ENCODE data around the gene CAVIN2. TPM values are rescaled to one million over a fixed set of nuclear protein-coding genes. Genes with fewer than 3 reads are reported as not detected.

Gene CAVIN2
- total RNA-seq, 2 donors from 2014 or later = not detected

GRCh38 chr2:191840921-191841320 is 6.0 kb downstream of the CAVIN2 start:
- no peak for DNase-seq (ENCODE audit: low spot score)
- Mint-ChIP-seq H3K4me3 (no peak overlapping the region), H3K27ac (no peak overlapping the region), H3K36me3 (no peaks in the 10 kb centered on the region), H3K4me1 (ENCODE audit: low read depth in 2 of 2) (peaks cover 10 to 14% of the 10 kb centered on the region in 2 donors), H3K27me3 (peaks cover 6 to 32% of the 10 kb centered on the region in 2 donors), H3K9me3 (no peaks in the 10 kb centered on the region)
- no peak for ATAC-seq

DNA sequence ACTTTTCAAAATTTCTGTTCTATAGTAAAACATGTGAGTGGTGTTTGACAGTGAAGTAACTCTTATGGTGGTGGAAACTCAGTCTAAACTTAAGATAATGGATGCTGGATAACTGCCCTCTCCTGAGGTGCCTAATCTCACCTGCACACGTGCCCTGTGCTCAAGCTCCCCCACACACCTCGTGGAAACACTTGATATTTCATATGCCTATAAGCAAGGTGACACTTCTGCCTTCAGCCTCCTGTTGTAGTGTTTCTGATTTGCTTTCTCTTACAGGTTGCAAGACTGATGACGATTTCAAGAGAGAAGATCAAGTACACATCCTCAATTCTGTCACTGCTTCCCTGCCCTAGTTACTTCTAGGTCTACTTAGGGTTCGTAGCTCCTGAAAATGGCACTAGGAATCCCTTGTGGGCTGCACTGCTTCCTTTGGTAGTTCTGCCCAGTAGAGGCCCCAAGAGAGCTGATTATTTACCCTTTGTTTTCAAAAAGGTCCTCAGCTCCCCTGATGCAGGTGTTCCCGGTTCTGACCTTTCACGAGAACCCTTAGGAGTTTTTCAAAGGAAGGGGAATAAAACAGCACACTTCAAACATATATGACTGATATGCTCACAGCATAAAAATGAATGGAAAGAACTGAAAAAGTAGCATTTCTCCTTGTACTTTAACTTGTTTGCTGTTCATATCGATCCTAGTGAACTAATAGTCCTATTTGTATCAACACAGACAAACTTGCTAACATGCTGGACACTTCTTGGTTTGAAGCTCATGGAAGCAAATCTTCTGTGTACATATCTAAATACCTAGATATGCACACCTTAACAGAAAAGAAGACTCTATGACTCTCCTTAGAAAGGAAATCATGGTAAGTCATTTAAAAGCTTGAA is 6.7 kb downstream of the CAVIN2 start:
- no peak overlapping the region for H3K4me3 Mint-ChIP-seq
- H3K4me1 Mint-ChIP-seq (ENCODE audit: low read depth in 2 of 2) = peaks cover 10 to 14% of the 10 kb centered on the region in 2 donors
- H3K9me3 Mint-ChIP-seq = no peaks in the 10 kb centered on the region
- no peak overlapping the region for H3K27ac Mint-ChIP-seq
- DNase-seq (ENCODE audit: low spot score) (no peak), ATAC-seq (no peak)
- no peaks in the 10 kb centered on the region for H3K36me3 Mint-ChIP-seq
- H3K27me3 Mint-ChIP-seq = peaks cover 2 to 27% of the 10 kb centered on the region in 2 donors

DNA sequence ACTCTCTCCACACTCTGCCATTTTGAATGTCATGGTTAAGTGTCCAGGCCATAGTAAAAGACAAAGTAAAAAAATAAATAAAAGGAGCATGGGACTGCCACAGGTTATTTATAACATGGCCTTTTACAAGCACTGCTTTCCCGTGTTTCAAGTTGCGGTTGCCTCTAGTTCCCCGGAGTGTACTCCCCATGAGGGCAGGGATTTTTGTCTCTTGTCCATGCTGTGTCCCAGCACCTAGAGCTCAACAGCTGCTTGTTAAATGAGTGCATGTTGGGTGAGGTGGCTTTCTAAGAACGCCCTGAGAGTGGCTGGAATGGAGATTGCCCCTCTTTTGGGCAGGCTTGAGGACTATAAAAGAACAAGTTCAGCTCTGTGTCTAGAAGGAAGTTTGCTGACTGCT is 8.4 kb downstream of the CAVIN2 start:
- no peak overlapping the region for H3K4me3 Mint-ChIP-seq
- peaks cover 0 to 11% of the 10 kb centered on the region in 2 donors for H3K27me3 Mint-ChIP-seq
- no peaks in the 10 kb centered on the region for H3K36me3 Mint-ChIP-seq
- no peak overlapping the region for H3K27ac Mint-ChIP-seq
- no peak for DNase-seq (ENCODE audit: low spot score)
- no peak for ATAC-seq
- peaks cover 10 to 14% of the 10 kb centered on the region in 2 donors for H3K4me1 Mint-ChIP-seq (ENCODE audit: low read depth in 2 of 2)
- no peaks in the 10 kb centered on the region for H3K9me3 Mint-ChIP-seq

- H3K36me3 Mint-ChIP-seq = no peaks in the 10 kb centered on the region
- H3K27me3 Mint-ChIP-seq = peaks cover 0 to 9% of the 10 kb centered on the region in 2 donors
- H3K4me1 Mint-ChIP-seq (ENCODE audit: low read depth in 2 of 2) = peaks cover 10 to 14% of the 10 kb centered on the region in 2 donors
- H3K4me3 Mint-ChIP-seq = no peak overlapping the region
- no peaks in the 10 kb centered on the region for H3K9me3 Mint-ChIP-seq
- ATAC-seq (peak; percentile 51 to 70), DNase-seq (ENCODE audit: low spot score) (no peak)
- no peak overlapping the region for H3K27ac Mint-ChIP-seq
Measured at GRCh38 chr2:191836853-191837769, 9.8 kb downstream of the CAVIN2 start.

DNA sequence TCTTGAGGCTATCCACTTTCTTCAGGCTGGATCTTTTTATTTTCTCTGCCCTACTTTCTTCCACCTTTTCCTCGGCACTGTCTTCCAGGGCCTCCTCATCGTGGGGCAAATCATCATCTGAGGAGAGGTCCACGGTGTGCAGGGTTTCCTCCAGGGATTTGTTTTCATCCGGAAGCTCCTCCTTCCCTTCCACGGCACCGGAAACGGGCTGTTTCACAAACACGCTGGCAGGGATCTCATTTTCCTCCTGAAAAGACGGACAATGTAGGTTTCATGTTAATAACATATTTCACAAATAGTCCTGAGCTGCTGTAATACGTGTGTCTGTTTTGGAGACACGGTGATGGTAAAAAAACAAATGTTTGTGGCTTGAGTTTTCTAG is 10.4 kb downstream of the CAVIN2 start:
- H3K4me3 Mint-ChIP-seq = no peak overlapping the region

DNA sequence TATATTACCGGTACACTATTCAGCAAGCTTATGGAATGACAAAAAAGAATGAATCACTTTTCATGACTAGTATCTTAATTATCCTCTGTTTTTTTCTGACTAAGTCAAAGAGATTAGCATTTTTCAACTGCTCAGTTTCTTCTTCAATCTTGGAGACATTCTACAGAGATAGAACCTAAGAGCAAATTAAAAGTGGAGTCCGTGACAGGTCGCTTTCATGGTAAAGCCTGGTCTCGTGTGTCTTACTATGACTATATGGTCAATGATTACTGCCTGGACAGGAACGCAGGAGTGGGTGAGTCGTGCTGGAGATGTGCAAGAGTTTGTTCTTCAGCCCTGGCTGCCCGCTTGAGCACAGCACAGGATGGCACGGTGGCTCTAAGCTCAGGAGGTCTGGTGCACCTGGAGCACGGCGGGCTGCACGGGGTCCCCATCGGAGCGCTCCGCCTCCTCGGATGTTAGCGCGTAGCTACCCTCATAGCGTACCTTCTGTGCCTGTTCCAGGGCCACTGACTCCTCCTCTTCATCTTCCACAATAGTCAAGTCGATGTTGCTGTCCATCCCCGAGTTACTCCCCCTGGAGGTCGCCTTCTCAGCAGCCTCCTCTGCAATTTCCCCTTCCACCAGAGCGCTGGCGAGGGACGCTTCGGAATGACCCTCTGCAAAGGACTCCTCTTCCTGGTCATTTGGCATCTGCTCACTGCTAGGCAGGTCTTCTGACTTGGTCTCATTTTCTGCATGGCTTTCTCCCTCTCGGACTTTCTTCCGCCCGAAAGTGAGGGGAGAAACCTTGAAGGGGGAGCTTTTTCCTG is 11.1 kb downstream of the CAVIN2 start:
- Mint-ChIP-seq H3K27me3 (peaks cover 0 to 9% of the 10 kb centered on the region in 2 donors), H3K36me3 (no peaks in the 10 kb centered on the region), H3K27ac (no peak overlapping the region), H3K4me1 (ENCODE audit: low read depth in 2 of 2) (peaks cover 10 to 14% of the 10 kb centered on the region in 2 donors), H3K4me3 (no peak overlapping the region), H3K9me3 (no peaks in the 10 kb centered on the region)
- DNase-seq (ENCODE audit: low spot score) (no peak), ATAC-seq (no peak)

More for the DNA sequence above, 10.4 kb downstream of the CAVIN2 start:
- Mint-ChIP-seq H3K36me3 (no peaks in the 10 kb centered on the region), H3K27ac (no peak overlapping the region), H3K4me1 (ENCODE audit: low read depth in 2 of 2) (peaks cover 10 to 14% of the 10 kb centered on the region in 2 donors), H3K9me3 (no peaks in the 10 kb centered on the region), H3K27me3 (peaks cover 0 to 9% of the 10 kb centered on the region in 2 donors)
- no peak for ATAC-seq
- no peak for DNase-seq (ENCODE audit: low spot score)

- Mint-ChIP-seq H3K4me3 (no peak overlapping the region), H3K27ac (no peak overlapping the region), H3K36me3 (no peaks in the 10 kb centered on the region), H3K9me3 (no peaks in the 10 kb centered on the region), H3K4me1 (ENCODE audit: low read depth in 2 of 2) (peaks cover 10 to 14% of the 10 kb centered on the region in 2 donors), H3K27me3 (peaks cover 0 to 9% of the 10 kb centered on the region in 2 donors)
- DNase-seq (ENCODE audit: low spot score) (no peak), ATAC-seq (no peak)
Measured at GRCh38 chr2:191835100-191835499, 11.8 kb downstream of the CAVIN2 start.

DNA sequence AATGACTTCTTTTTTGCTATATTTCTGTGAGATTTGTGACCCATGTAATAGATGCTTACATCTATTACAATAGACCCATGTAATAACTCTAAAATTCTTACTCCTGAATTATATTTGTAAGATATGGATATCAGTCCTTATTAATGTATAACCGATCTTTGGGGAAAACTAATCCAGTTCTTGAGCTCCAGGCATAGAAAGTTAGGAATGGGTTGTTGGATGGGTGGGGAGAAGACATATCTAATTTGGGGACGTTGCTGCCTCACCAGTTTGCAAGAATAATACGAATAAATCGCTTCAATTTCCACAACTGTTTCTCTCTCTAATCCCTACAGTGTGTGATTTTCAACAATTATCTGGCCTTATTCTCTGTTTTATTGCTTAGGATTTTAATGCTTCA is 13.5 kb downstream of the CAVIN2 start:
- H3K36me3 Mint-ChIP-seq = no peaks in the 10 kb centered on the region
- no peak overlapping the region for H3K27ac Mint-ChIP-seq

DNA sequence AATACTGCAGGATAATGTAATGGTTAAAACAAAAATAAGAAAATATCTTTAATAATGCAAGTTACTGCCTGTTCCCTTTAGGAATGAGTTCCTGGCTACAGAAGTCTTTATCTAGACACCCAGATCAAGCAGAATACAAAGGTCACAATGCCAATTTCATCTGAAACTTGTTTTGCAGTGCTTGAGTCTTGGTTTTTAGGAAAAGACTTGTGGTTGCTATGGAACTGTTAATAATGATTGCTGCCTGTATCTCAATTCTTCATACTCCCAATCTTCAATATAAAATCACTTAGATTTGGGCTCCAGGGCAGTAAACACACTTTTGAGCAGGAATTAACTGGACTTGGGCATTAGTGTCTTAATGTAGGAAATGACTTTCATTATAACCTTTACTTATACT is 14.2 kb downstream of the CAVIN2 start:
- Mint-ChIP-seq H3K4me1 (ENCODE audit: low read depth in 2 of 2) (peaks cover 10 to 14% of the 10 kb centered on the region in 2 donors), H3K27ac (no peak overlapping the region), H3K4me3 (no peak overlapping the region), H3K27me3 (peaks cover 0 to 15% of the 10 kb centered on the region in 2 donors), H3K9me3 (no peaks in the 10 kb centered on the region), H3K36me3 (no peaks in the 10 kb centered on the region)
- ATAC-seq = no peak
- no peak for DNase-seq (ENCODE audit: low spot score)

More for the DNA sequence above, 13.5 kb downstream of the CAVIN2 start:
- DNase-seq (ENCODE audit: low spot score) (no peak), ATAC-seq (no peak)
- peaks cover 0 to 15% of the 10 kb centered on the region in 2 donors for H3K27me3 Mint-ChIP-seq
- H3K4me3 Mint-ChIP-seq = no peak overlapping the region
- no peaks in the 10 kb centered on the region for H3K9me3 Mint-ChIP-seq
- H3K4me1 Mint-ChIP-seq (ENCODE audit: low read depth in 2 of 2) = peaks cover 10 to 14% of the 10 kb centered on the region in 2 donors

GRCh38 chr2:191831410-191831994 is 15.4 kb downstream of the CAVIN2 start:
- DNase-seq (ENCODE audit: low spot score) = no peak
- H3K27me3 Mint-ChIP-seq = peaks cover 0 to 12% of the 10 kb centered on the region in 2 donors
- no peak for ATAC-seq
- H3K27ac Mint-ChIP-seq = no peak overlapping the region
- H3K4me3 Mint-ChIP-seq = no peak overlapping the region
- H3K36me3 Mint-ChIP-seq = no peaks in the 10 kb centered on the region
- peaks cover 0 to 4% of the 10 kb centered on the region in 2 donors for H3K4me1 Mint-ChIP-seq (ENCODE audit: low read depth in 2 of 2)
- H3K9me3 Mint-ChIP-seq = no peaks in the 10 kb centered on the region

- ATAC-seq (no peak), DNase-seq (ENCODE audit: low spot score) (no peak)
- H3K9me3 Mint-ChIP-seq = no peaks in the 10 kb centered on the region
- H3K4me3 Mint-ChIP-seq = no peak overlapping the region
- peaks cover 5 to 23% of the 10 kb centered on the region in 2 donors for H3K27me3 Mint-ChIP-seq
- no peaks in the 10 kb centered on the region for H3K4me1 Mint-ChIP-seq (ENCODE audit: low read depth in 2 of 2)
- H3K27ac Mint-ChIP-seq = no peak overlapping the region
- no peaks in the 10 kb centered on the region for H3K36me3 Mint-ChIP-seq
Measured at GRCh38 chr2:191824398-191824797, 22.5 kb downstream of the CAVIN2 start.

GRCh38 chr2:191821078-191821477 is 25.8 kb downstream of the CAVIN2 start:
- H3K4me3 Mint-ChIP-seq = no peak overlapping the region
- H3K36me3 Mint-ChIP-seq = no peaks in the 10 kb centered on the region
- H3K4me1 Mint-ChIP-seq (ENCODE audit: low read depth in 2 of 2) = no peaks in the 10 kb centered on the region
- peaks cover 11 to 35% of the 10 kb centered on the region in 2 donors for H3K27me3 Mint-ChIP-seq
- ATAC-seq = no peak
- no peak overlapping the region for H3K27ac Mint-ChIP-seq
- no peaks in the 10 kb centered on the region for H3K9me3 Mint-ChIP-seq
- DNase-seq (ENCODE audit: low spot score) = no peak
